GM12891 (cell line): ENCODE results near the gene ERGIC3.

ENCODE experiments used
- PAX5 ChIP-seq: IDR thresholded peaks from 2 replicates; pipeline ENCODE4 v1.6.1; 2011; ENCODE audit warnings: low read length, moderate library complexity, mild to moderate bottlenecking; ENCODE audit not compliant: insufficient read depth, severe bottlenecking
- POLR2A ChIP-seq: IDR thresholded peaks from 2 replicates; pipeline ENCODE4 v1.6.1; 2011; ENCODE audit warnings: low read depth, low read length, control low read depth
- POLR2AphosphoS5 ChIP-seq: IDR thresholded peaks from 2 replicates; pipeline ENCODE4 v1.6.1; 2011; ENCODE audit warnings: low read depth, low read length, control low read depth
- POU2F2 ChIP-seq: IDR thresholded peaks from 2 replicates; pipeline ENCODE4 v1.6.1; 2011; ENCODE audit warnings: low read depth, mild to moderate bottlenecking, control low read depth, low read length, moderate library complexity
- TAF1 ChIP-seq: IDR thresholded peaks from 2 replicates; pipeline ENCODE4 v1.6.1; 2011; ENCODE audit warnings: low read depth, low read length, control low read depth

- no peak for TF ChIP-seq POU2F2
- no peak for TF ChIP-seq POLR2AphosphoS5
- TF ChIP-seq POLR2A = no peak
- no peak for TF ChIP-seq TAF1
- TF ChIP-seq PAX5 = no peak
These were observed 31.0 kb downstream of the ERGIC3 start for GRCh38 chr20:35572838-35573237.
